C4-2B (cell line): ENCODE results near the gene CFAP53.
"Not testable (repeated sequence)": the region's sequence is repeated elsewhere in the genome, so short reads cannot be mapped to it uniquely, and the experiment has no call there.

ENCODE experiments used
- H3K27ac ChIP-seq: fragments of 450-650 bp; 2 replicates; pipeline ENCODE4 v1.5.1; 2017
- CTCF ChIP-seq: fragments of 450-650 bp; conservative IDR thresholded peaks from 2 replicates; pipeline ENCODE4 v1.5.1; 2017; ENCODE audit warnings: mild to moderate bottlenecking
- ZFX ChIP-seq: fragments of 450-650 bp; IDR thresholded peaks from 2 replicates; pipeline ENCODE4 v1.6.1; 2017

CFAP53 gene

GRCh38 chr18:50310080-50310479 lies 43.8 kb upstream of the CFAP53 start:
- no peak for TF ChIP-seq CTCF
- no peak for TF ChIP-seq ZFX
- H3K27ac ChIP-seq: no peak overlapping the region

- not testable (repeated sequence) for H3K27ac ChIP-seq
Measured at GRCh38 chr18:50308851-50309250, 42.6 kb upstream of the CFAP53 start.

GRCh38 chr18:50307738-50308470 lies 41.6 kb upstream of the CFAP53 start:
- no peak overlapping the region for H3K27ac ChIP-seq
- TF ChIP-seq ZFX (no peak), CTCF (no peak)

GRCh38 chr18:50307400-50307737 lies 41.1 kb upstream of the CFAP53 start:
- no peak overlapping the region for H3K27ac ChIP-seq
- TF ChIP-seq CTCF (no peak), ZFX (no peak)

- H3K27ac ChIP-seq: no peak overlapping the region
- TF ChIP-seq CTCF: no peak
- no peak for TF ChIP-seq ZFX
Measured at GRCh38 chr18:50306944-50307343, 40.6 kb upstream of the CFAP53 start.

GRCh38 chr18:50301074-50301473 lies 34.8 kb upstream of the CFAP53 start:
- no peak overlapping the region for H3K27ac ChIP-seq
- TF ChIP-seq ZFX: no peak
- TF ChIP-seq CTCF: no peak

- no peak overlapping the region for H3K27ac ChIP-seq
- TF ChIP-seq CTCF (no peak), ZFX (no peak)
Measured at GRCh38 chr18:50299626-50300388, 33.5 kb upstream of the CFAP53 start.
